ENCODE measurements around the gene STX18.
A peak's percentile ranks its signal among the peaks of the same experiment; 100 is the strongest.
"Not testable (repeated sequence)": the region's sequence is repeated elsewhere in the genome, so short reads cannot be mapped to it uniquely, and the experiment has no call there.

The STX18 gene

DNA sequence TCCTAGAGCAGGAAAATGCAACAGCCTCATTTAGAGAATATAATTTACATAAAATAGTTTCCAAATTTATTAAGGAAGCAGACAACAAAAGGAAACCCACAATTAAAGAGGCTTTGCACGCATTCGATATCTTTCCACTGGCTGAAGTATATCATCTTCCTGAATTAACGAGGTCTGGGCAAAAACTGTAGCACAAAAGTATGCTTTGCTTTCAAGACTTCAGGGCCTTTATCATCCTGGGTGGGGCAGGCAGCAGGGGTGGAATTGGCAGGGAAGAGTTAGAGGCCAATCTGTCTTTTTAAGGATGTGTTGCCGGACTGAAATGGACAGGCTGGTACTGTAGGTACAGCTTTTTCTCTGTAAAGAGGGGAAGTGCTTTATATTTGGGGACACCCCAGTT, 17.0 kb upstream of the STX18 start:
- no peak for TF ChIP-seq CTCF (IDR thresholded peaks at IDR 0.05; ENCODE audit: low read depth, low read length, missing control alignments)
- no peak overlapping the region for H3K4me3 ChIP-seq (ENCODE audit: low read depth, low read length)
- DNase-seq (ENCODE audit: low read depth), result no peak
- in situ Hi-C loops (cut with HindIII; ENCODE audit: low sequenced_read_pairs), result no loop called here

DNA sequence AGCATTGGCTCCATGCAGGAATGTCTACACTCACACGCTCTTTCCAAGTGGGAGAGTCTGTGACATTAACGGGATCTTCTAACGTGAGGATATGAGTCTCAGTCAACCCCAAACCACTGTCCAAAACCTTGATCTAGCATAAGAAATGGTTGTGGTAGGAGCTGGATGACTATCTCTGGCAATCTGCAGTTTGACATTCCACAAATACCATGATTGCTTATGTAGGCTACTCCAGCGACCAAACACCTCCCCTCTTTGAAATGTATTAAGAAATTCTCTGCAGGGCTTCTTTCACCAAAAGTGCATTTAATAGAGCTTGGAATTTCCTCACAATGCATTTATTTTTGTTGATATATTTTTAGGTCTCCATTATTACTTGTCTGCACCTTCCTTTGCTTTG, 14.1 kb upstream of the STX18 start:
- no peak overlapping the region for H3K4me3 ChIP-seq (ENCODE audit: low read depth, low read length)
- peak; percentile 92 for DNase-seq (ENCODE audit: low read depth)
- in situ Hi-C loops (cut with HindIII; ENCODE audit: low sequenced_read_pairs), result no loop called here
- no peak for TF ChIP-seq CTCF (IDR thresholded peaks at IDR 0.05; ENCODE audit: low read depth, low read length, missing control alignments)

DNA sequence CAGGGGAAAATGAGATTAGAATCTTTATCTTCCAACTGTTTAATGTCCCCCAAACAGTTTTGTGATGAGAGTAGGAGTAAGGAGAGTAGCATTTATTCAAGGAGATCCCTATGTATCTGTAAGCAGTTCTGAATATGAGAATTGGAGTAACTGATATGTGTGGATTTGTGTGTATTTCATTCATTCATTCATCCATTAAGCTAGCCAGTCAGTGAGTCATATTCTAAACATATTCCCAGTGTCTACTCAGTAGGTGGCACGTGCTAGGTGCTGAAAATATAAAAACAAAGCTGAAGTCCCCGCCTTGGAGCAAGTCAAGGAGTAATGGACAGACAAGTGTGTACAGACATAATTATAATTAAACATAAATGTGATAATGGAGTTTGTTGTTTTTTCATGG, 12.4 kb upstream of the STX18 start:
- H3K4me3 ChIP-seq (ENCODE audit: low read depth, low read length), result no peak overlapping the region
- no peak for TF ChIP-seq CTCF (IDR thresholded peaks at IDR 0.05; ENCODE audit: low read depth, low read length, missing control alignments)
- in situ Hi-C loops (cut with HindIII; ENCODE audit: low sequenced_read_pairs), result no loop called here
- DNase-seq (ENCODE audit: low read depth), result no peak

DNA sequence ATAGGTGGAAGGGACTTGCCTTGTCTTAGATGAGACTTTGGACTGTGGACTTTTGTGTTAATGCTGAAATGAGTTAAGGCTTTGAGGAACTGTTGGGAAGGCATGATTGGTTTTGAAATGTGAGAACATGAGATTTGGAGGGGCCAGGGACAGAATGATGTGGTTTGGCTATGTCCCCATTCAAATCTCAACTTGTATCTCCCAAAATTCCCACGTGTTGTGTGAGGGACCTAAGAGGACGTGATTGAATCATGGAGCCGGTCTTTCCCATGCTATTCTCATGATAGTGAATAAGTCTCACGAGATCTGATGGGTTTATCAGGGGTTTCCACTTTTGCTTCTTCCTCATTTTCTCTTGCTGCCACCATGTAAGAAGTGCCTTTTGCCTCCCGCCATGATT, 10.2 kb upstream of the STX18 start:
- in situ Hi-C loops (cut with HindIII; ENCODE audit: low sequenced_read_pairs), result not testable (repeated sequence)

DNA sequence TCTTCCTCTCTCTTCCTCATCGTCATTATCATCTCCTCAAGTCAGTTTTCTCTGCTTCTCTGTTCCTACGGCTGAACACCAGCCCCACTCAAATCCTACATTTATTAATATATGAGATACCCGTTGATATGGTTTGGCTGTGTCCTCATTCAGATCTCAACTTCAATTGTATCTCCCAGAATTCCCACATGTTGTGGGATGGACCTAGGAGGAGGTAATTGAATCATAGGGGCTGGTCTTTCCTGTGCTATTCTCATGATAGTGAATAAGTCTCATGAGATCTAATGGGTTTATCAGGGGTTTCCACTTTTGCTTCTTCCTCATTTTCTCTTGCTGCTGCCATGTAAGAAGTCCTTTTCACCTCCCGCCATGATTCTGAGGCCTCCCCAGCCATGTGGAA, 8.3 kb upstream of the STX18 start:
- in situ Hi-C loops (cut with HindIII; ENCODE audit: low sequenced_read_pairs); H3K4me3 ChIP-seq (ENCODE audit: low read depth, low read length); DNase-seq (ENCODE audit: low read depth): not testable (repeated sequence)

More for the DNA sequence above, 10.2 kb upstream of the STX18 start:
- not testable (repeated sequence) for H3K4me3 ChIP-seq (ENCODE audit: low read depth, low read length); DNase-seq (ENCODE audit: low read depth)

DNA sequence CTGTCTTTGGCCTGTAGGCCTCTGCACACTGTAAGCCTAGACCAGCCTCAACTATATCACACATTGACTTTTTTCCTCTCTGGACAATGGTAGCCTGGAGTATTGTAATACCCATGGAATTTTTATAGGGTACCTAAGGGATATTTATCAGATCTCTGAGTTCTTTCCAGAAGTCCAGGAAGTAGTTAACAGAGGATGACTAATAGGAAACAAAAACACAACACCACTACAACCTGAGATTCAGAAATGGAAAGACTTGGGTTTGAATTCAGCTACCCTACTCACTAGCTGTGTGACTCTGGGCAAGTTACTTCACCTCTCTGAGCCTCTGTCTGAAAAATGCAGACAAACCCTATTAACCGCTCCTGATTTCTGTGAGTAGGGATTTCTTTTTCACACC, 7.7 kb upstream of the STX18 start:
- in situ Hi-C loops (cut with HindIII; ENCODE audit: low sequenced_read_pairs), result no loop called here
- TF ChIP-seq CTCF (IDR thresholded peaks at IDR 0.05; ENCODE audit: low read depth, low read length, missing control alignments), result no peak
- no peak for DNase-seq (ENCODE audit: low read depth)
- H3K4me3 ChIP-seq (ENCODE audit: low read depth, low read length), result no peak overlapping the region

DNA sequence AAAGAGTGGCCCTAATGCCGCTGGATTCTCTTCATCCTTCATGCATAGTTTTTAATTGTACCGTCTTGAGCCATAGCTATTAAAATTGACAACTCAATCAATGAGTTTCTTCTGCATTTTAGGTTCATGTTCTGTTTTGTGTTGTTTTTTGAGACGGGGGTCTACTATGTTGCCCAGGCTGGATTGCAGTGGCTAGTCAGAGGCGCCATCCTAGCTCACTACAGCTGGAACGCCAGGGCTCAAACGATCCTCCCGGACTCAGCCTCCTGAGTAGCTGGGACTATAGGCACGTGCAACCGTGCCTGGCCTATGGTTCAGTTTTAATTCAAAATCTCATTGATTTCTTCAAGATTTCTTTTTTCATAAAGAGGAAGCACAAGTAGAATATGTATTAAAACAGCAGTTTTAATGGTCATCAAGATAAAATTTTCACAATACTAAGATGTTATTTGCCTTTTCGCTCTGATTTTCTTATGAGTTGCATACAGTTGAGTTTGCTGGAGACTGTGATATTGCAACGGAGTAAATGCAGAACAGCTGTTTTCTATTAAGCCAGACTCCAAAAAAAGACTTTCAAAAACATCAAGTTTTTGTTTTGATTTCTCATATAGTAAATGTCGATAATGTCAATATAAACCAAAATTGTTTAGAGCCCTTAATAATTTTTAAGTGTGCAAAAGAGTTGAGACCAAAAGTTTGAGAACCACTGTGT, 1.1 kb upstream of the STX18 start:
- H3K4me3 ChIP-seq (ENCODE audit: low read depth, low read length), result peak overlapping the region; percentile 98
- in situ Hi-C loops (cut with HindIII; ENCODE audit: low sequenced_read_pairs), result no loop called here
- DNase-seq (ENCODE audit: low read depth), result no peak
- no peak for TF ChIP-seq CTCF (IDR thresholded peaks at IDR 0.05; ENCODE audit: low read depth, low read length, missing control alignments)

All from astrocyte of the cerebellum (primary cell).